GM13977 (cell line): Measurements from ENCODE around the gene RNASE1.

Experiments used
- DNase-seq: peaks from one replicate; pipeline ENCODE4 v3.0.0; 2012; ENCODE audit warnings: low spot score
- in situ Hi-C: fragments of 300-500 bp; cut with MboI; formaldehyde crosslinking; loops from one replicate; pipeline ENCODE4 v1.12.0; 2022; ENCODE audit warnings: low sequenced_read_pairs, low pct_unique_long_range_greater_than_20kb, mixed read lengths, inconsistent platforms; ENCODE audit not compliant: unreplicated experiment
- TF ChIP-seq, protein P1 (sequence below): IDR thresholded peaks from 2 replicates; pipeline ENCODE4 v1.5.1; 2012; ENCODE audit warnings: mild to moderate bottlenecking, control low read depth; ENCODE audit not compliant: insufficient read depth; ENCODE audit errors: extremely low read depth, missing control alignments

RNASE1 gene

DNA sequence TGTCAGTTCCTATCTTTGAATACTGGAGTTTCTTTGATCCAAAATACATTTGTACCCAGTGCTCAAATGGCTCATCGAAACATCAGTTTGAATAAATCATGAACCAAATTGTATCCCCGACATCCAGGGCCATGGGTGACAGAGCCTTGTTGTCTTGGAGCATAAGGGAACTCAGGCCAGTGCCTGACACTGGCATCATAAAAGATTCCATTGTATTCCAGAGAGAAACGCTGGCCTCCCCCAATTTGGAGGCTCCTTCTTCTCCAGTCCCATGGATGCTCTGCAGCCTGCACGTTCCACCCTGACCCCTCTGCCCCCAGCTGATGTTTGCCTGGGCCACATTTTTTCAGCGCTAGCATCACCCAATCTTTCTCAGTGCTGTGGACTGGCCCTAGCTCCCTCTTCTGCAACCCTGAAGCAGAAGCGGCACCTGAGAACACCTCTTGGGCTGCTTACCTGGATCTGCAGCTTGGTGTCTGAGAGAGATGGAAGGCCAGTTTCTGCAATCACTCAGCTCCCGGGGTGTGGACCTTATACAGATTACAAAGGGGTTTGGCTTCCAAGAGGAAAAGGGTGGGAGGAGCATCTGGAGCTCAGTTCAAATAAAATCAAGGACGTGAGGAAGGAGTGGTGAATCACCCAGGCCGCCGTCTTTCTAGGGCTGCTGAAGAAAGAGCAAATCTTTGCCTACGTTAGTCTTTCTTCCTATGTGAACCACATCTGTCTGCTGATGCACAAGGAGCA is at the start of gene RNASE1:
RNASE1 (minus strand) TSS at position 504 of the 744 bp plus-strand sequence. CDS start 776 bp downstream, outside the sequence.
- in situ Hi-C loops, result no loop called here
- no peak for DNase-seq
- TF ChIP-seq, protein P1, sequence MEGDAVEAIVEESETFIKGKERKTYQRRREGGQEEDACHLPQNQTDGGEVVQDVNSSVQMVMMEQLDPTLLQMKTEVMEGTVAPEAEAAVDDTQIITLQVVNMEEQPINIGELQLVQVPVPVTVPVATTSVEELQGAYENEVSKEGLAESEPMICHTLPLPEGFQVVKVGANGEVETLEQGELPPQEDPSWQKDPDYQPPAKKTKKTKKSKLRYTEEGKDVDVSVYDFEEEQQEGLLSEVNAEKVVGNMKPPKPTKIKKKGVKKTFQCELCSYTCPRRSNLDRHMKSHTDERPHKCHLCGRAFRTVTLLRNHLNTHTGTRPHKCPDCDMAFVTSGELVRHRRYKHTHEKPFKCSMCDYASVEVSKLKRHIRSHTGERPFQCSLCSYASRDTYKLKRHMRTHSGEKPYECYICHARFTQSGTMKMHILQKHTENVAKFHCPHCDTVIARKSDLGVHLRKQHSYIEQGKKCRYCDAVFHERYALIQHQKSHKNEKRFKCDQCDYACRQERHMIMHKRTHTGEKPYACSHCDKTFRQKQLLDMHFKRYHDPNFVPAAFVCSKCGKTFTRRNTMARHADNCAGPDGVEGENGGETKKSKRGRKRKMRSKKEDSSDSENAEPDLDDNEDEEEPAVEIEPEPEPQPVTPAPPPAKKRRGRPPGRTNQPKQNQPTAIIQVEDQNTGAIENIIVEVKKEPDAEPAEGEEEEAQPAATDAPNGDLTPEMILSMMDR, result no peak

DNA sequence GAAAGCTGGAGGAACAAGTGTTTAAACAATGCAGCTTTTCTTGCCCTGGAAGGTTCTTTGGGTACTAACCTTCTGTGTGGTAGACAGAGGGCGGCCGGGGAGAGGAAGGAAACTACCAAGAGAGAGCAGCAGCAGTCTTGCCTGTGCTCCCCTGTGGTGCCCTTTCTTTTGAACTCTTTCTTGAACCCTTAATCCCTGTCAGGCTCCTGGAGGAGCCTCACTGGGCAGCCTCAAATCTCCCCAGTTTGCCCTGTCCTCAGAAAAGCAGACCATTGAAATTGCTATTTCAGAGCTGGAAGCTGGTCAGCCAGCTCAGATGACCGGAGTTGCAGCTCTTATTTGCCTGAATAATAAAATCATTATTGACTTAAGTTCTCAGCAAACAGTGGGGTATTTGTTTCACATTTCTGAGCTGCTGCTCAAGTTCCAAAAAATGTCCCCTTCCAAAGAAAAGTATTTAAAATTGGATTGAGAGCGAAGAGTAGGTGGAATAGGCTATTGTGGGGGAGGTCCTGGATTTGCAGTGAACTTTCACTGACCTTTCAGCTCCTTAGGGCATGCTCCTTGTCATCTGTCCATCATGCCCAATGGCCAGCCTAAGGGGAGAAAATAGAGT is 46.4 kb upstream of the RNASE1 start:
- in situ Hi-C loops, result no loop called here
- TF ChIP-seq, protein P1, result no peak
- DNase-seq, result no peak

DNA sequence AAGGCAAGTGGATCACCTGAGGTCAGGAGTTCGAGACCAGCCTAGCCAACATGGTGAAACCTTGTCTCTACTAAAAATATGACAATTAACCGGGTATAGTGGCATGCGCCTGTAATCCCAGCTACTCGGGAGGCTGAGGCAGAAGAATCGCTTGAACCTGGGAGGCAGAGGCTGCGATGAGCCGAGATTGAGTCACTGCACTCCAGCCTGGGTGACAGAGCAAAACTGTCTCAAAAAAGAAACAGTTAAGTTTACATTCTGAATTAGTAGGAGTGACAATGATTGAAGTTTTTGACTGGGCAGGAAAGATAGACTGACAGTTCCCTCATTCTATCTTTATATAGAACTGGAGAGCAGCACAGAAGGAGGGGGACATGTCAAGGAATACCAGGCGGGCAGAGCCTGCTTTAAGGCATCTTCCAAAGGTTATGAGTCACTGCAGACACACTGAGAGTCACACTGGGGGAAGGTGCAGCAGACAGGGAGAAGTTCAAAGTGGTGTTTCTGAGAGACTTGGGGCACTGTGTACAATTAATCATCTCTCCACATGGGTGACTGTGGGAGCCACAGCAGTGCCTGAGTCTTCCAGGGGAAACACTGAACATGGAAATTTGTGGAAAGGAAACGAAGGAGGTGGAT is 45.8 kb upstream of the RNASE1 start:
- in situ Hi-C loops, result no loop called here
- TF ChIP-seq, protein P1, result no peak
- DNase-seq, result no peak

DNA sequence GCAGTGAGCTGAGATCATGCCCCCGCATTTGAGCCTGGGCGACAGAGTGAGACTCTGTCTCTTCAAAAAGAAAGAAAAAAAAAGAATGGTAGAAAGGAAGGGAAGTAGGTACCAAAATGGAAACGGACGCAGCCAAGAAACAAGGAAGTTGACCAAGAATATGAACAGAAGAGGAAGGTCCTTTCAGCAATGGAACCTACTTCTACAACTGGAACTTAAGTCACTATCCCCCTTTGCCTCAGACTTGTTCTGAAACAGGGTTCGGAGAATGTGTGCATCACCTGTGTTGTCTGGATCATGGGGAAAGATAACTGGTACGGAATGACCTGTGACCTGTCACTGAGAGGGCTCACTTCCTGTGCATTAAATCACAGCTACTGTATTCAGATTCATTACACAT is 43.9 kb upstream of the RNASE1 start:
- in situ Hi-C loops, result no loop called here
- no peak for DNase-seq
- TF ChIP-seq, protein P1, result no peak

DNA sequence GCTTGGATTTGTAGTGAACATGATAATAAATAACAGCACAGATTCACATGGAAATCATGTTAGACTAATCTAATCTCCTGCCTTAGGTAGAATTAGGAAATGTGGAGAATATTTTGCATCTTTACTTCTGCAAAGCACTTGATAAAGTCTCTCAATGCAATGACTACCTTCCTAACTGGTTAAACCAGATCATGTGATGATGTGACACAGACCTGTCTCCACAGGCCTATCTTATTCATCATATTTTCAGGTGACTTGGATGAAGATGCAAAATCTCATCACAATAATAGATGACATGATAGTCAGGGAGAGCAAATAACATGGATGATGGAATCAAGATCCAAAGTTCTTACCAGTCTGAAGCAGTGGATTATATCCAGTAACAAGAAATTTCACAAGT is 38.5 kb upstream of the RNASE1 start:
- in situ Hi-C loops, result no loop called here
- DNase-seq, result no peak
- TF ChIP-seq, protein P1, result no peak

DNA sequence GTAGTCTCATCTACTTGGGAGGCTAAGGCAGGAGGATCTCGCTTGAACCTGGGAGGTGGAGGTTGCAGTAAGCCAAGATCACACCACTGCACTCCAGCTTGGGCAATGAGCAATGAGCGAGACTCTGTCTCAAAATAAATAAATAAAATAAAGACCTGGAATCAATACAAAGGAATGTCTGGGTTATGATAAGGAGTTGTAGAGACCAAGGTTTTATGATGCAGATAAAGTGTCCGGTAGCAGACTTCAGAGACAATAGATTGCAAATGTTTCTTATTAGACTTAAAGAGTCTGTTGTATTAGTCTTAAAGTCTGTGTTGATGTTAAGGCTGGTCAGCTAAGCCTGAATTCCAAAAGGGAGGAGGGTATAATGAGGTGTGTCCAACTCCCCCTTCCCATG is 35.2 kb upstream of the RNASE1 start:
- no peak for DNase-seq
- TF ChIP-seq, protein P1, result no peak
- in situ Hi-C loops, result no loop called here
